Stimulated activated CD4-positive, alpha-beta T cell treated with anti-CD3 and anti-CD28 coated beads, TNF-alpha, amount 100 ng/mL, for 4 hours (primary cell): ENCODE measurements around the gene ADCK2.
"Not testable (repeated sequence)": the region's sequence is repeated elsewhere in the genome, so short reads cannot be mapped to it uniquely, and the experiment has no call there.

Experiments
- DNase-seq, 3 experiments: peaks; one replicate each; pipeline ENCODE4 v3.0.0-alpha.2; 2020; ENCODE audit warnings: low read depth in 3 of 3

The ADCK2 gene

DNA sequence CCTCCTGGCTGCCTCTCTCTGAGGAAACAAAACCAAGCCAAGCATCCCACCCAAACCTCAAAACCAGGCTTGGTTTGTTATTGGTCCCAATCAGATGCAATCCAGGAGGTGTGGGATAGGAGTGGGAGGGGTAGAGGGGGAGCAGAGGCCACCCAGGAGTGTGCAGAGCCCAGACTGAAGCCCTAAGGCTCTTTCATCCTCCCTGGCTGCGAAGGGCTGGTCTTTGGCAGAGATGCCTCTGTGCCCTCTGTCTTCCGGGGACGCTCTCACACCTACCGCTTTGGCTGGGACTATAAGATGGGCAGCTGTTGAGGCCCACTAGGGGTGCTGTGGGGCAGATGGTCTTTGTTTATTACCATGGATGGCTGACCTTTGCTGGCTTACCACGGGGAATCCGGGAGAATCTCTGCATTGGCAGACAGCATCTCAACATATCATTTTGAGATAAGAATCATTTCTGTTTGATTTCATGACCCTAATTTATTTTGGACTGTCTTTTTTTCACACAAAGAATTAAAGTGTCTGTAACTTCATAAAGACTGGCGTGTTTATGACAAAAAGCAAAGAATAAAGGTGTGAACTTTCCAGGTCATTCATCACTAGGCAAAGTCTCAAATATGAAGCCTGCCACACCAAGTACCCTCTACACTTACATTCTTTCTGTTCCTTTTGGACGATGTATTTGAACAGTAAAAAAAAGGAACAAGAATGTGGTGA lies 25.7 kb upstream of the ADCK2 start:
- no peak for DNase-seq

DNA sequence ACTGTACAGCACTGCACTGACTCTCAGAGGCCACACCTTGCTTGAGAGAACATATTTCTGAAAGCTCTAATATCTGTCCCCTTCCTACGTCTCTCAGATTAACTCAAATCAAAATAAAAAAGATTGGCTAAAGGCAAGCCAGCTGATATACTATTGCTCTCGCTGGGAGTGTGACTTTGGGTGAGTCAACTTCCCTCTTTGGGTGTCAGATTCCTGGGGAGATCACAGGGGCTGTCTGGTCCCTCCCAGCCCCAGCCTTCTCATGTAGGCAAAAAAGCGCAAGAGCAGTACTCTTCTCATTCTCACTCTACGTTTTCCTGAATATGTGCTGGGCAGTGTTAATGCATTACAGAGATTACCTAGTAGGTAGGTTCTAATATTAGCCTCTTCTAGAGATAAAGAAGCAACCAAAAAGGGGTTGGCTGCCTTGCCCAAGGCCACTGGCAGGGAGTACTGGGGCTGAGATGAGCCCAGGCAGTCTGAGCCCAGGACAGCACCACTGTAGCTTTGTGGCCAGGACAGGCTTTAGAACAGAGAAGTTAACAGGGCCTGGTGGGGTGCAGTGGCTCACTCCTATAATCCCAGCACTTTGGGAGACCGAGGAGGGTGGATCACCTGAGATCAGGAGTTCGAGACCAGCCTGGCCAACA lies 23.1 kb upstream of the ADCK2 start:
- no peak for DNase-seq

DNA sequence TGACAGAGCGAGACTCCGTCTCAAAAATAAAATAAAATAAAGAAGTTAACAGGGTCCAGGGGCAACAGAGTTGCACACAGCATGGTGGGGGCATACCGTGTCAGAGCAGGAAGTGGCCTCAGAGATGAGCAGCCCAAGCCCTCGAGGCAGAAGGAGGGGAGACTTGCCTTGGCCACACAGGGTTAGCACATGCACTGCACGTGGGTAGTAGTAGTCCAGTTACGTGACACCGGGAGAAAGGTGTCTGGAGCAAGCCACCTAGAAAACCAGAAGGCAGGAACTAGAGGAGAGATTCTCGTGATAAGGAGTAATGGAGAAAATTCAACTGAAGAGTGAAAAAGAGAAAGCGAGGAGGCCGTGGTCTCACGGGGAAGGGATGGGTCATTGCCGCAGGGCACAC lies 22.4 kb upstream of the ADCK2 start:
- DNase-seq, result no peak

DNA sequence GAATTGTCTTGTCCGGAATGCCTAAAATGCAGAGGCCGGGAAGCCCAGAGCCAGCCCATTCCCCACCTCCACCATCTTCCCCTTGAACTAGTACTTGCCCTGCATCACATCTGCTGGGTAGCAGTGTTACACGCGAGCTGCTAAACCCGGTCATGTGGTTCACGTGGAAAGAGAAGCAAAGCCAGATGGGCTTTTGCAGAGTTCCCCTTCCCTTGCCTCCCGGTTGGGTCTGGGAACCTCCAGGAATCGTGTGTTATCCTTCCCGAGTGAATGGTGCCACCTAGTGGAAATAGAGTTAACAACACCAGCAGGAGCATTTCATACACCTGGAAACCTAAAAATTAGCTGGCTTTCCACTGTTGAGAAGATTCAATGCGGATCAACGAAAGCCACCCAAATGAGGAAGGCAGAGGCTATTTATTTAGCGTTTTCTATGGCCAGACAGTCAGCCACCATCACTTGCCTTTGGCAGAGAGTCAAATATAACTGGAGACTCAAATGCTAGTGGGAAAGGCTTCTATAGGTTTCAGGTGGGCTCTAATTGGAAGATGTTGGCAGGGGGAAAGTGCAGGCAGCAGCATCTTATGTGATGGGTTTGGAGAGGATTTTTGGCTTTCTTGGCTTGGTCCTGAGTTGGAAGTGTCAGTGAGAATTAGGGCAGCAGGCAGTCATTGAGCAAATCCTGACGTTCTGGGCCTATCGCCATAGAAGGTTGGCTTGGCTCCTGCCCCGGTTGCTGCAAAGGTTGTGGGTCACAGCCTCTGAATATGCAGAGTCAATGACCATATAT lies 19.2 kb upstream of the ADCK2 start:
- no peak for DNase-seq

DNA sequence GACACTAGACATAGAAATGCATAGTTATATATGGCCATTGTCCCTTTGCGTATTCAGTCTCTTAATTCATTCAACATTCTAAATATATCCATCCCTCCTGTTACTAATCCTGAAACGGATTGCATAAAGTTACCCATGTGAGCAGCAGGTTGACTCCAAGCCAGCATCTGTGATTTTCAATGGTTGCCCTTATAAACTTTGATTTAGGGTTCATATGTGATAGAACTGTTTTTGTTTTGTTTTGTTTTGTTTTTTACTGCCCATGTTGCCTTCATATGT lies 18.7 kb upstream of the ADCK2 start:
- no peak for DNase-seq

DNA sequence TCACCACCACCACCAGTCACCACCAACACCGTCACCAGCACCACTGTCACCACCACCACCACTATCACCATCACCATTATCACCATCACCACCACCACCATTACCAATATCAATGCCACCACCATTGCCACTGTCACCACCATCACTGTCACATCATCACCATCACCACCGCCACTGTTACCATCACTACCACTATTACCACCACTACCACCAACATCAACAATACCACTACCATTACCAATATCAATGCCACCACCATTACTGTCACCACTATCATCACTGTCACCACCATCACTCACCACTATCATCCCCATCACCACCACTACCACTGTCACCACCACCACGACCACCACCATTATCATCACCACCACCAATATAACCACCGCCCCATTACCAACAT lies 18.1 kb upstream of the ADCK2 start:
- no peak for DNase-seq

DNA sequence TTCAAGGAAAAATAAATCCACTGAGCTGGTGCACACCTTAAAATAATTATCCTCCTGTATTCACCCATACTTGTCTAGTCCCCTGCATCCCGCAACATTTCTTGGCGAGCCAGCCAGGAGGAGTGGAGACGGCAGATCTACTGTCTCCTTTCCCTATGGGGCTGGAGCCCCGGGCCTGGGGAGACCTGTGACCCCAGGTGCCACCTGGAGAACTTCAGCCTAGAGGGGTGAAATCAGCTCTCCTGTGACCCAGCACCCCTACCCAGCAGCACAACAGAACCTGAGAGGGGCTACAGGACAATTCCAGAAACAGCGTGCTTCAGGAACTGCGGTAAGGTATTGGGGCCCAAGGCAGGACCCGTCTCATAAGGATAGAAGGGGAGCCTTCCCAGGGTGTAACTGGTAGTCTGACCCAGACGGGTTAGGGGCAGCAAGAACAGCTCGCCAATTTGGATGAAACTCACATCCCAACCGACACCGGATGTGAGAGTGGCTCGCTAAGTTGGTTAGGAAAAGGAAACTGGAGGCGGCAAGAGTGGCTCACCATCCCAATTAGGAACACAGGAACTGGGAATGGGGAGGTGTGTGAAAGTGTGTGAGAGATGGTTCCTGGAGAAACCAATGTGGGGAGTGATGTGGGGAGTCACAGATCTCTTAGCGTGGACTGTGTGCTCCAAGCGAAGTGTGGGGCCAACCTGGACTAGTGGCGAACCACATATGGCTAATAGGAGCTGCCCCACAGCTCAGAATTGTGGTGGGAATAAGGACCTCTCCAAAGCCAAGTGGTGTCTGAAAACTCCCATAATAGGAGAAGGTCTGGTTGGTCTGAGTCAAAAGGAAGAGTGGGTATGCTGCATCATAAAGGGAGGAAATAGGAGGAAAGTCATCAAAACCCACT lies 17.0 kb upstream of the ADCK2 start:
- no peak for DNase-seq

DNA sequence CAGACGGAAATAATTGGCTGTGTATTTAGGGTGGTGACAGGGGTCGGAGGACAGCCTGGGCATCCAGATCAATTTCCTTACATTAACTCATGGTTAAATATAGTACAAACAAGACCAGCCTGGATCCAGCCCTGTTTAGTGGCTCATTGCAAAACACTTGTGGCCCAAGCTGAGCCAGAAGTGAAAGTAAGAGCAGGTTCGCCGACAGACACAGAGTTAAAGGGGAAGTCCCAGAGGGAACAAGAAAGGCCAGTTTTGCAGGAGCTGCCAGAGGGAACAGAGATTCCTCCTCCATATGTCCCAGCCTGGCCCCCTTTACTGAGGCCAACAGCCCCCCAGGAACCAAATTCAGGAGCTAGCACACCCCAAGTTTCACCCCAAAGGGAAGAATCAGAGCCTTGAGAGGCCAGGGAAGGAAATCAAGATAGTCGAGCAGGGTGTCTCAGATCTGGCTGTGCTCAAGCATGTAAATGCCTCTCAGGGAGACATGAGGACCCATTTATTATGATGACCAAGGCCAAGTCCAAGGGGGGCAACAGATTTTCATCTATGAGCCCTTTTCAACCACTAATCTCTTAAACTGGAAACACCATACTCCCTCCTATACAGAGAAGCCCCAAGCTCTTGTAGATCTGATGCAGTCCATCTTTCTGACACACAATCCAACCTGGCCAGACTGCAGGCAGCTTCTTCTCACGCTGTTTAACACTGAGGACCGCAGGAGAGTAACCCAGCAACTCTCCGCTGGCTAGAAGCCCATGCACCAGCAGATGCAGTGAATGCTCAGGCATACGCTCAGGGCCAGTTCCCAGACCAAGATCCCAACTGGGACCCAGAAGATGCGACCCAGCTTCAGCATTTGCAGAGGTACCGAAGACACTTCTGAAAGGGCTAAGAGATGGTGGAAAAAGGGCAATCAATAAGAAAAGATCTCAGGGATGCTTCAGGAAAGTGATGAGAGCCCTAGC lies 15.9 kb upstream of the ADCK2 start:
- DNase-seq, result no peak

DNA sequence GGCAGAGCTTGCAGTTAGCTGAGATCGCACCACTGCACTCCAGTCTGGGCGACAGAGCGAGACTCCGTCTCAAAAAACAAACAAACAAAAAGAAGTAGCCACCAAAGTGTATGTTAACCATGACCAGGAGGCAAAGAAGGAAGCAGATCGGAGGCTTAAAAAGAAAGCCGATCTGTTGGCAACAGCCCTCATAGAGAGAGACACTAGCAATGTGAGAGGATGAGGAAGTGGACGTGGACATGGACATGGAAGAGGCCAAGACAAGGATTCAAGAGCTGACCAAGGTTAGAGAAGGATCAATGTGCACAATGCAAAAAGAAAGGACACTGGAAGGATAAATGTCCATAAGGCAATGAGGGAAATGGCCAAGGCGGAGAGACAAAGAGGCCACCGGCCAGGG lies 14.9 kb upstream of the ADCK2 start:
- no peak for DNase-seq

DNA sequence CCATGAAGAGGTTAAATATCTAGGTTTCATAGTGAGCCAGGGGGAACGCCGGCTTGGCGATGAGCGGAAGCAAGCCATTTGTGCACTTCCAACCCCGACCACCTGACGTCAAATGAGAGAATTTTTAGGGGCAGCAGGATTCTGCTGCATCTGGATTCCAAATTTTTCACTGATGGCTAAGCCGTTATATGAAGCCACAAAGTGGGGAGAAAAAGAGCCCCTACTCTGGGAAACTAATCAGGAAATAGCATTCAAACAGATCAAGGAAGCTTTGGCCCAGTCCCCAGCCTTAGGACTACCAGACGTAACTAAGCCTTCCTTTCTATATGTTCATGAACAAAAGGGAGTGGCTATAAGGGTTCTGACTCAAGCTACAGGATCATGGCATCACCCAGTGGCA lies 12.9 kb upstream of the ADCK2 start:
- DNase-seq, result no peak

DNA sequence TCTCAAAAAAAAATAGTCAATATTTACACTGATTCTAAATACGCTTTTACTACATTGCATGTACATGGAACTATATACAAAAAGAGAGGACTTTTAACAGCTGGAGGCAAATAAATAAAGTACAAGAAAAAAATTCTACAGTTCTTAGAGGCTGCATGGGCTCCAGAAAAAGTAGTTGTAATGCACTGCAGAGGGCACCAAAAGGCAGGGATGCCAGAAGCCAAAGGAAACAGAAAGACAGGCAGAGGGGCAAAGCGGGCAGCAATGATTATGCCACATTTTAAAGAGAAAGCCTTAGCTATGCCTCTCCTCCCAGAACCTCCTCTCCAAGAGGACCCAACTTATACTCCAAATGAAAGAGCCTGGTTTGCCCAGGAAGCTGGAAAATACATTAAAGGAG lies 11.6 kb upstream of the ADCK2 start:
- no peak for DNase-seq

DNA sequence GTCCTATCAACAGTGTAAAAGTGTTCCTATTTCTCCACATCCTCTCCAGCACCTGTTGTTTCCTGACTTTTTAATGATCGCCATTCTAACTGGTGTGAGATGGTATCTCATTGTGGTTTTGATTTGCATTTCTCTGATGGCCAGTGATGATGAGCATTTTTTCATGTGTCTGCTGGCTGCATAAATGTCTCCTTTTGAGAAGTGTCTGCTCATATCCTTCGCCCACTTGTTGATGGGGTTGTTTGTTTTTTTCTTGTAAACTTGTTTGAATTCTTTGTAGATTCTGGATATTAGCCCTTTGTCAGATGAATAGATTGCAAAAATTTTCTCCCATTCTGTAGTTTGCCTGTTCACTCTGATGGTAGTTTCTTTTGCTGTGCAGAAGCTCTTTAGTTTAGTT lies 9.8 kb upstream of the ADCK2 start:
- not testable (repeated sequence) for DNase-seq

DNA sequence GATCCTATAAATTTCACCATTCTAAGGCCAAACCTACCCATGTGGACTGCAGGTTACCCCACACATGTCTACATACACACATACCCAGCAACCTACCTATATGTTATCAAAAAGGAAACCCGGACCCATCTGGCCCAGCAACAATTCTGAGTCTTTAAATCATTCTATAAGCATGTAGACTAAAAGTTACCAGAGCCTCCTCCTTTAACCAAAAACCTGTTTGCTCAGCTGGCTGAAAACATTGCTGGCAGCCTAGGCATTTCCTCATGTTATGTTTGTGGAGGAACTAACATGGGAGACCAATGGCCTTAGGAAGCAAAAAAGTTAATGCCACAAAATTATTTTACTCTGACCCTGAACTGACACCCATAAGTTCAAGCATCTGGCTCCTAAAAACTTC lies 5.3 kb upstream of the ADCK2 start:
- no peak for DNase-seq

DNA sequence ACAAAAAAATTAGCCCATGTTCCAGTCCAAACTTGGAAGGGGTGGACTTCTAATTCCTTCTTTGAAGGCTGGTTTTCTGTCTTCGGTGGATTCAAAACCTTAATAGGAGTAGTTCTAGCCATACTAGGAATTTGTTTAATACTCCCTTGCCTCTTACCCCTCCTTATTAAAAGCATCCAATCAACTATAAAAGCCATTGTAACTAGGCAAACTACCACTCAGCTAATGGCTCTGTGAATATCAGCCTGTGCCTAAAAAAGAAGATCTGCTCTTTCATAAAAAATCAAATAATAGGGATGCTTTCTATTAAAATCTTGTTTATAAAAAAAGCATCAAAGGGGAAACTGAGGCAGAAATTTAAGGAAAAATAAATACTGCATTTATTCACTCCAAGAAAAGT lies 4.1 kb upstream of the ADCK2 start:
- no peak for DNase-seq

DNA sequence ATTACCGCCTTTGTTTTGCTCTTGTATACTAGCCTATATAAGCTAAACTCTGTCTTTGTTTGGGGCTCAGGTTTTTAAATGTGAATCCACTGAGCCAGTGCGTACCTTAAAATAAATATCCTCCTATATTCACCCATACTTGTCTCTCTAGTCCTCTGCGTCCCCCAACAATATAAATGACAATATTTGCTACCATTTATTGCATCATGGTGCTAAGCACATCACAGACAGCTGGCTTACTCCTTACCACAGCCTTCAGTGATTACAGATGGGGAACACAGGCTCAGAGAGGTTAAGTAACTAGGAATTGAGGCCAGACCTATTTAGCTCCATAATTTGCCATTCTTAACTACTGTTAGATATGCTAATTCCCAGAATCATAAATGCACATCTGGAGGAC lies 3.4 kb upstream of the ADCK2 start:
- DNase-seq, result no peak

DNA sequence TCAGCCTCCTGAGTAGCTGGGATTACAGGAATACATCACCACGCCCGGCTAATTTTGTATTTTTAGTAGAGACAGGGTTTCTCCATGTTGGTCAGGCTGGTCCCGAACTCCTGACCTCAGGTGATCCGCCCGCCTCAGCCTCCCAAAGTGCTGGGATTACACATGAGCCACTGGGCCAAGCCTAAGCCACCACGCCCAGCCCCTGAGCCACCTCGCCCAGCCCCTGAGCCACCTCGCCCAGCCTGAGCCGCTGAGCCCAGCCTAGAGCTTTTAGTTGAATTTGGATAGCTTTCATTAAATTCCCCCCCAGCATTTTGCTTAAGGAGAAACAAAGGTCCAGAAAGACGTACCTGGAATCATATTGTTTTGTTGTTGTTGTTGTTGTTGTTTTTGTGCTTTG lies 2.9 kb upstream of the ADCK2 start:
- DNase-seq, result not testable (repeated sequence)

DNA sequence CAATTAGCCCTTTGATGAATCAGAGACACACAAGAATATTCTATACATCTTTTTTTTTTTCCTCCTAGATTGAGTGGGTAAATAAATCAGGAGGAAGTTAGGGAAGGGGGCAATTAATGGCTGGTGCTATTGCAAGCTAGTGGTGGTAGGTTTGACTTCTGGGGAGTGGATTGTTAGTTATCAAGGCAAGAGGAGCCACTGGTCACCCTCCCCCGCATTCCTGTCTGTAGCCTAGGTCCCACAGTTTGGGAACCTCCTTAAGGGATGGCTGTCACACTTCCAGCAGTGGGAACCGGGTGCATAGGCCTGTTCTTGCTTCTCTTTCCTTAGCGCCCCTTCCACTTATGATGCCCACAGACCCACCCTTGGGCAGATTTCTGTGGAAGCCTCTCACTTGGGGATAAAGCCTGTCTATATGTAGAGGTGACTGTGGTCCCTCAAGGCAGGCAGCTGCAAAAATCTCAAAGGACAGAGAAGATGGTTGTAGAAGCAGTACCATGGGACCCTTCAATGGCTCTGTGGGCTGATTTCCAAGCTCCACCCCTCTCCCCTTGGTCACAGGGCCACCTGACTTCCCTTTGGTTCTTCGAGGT lies 2.3 kb upstream of the ADCK2 start:
- no peak for DNase-seq

DNA sequence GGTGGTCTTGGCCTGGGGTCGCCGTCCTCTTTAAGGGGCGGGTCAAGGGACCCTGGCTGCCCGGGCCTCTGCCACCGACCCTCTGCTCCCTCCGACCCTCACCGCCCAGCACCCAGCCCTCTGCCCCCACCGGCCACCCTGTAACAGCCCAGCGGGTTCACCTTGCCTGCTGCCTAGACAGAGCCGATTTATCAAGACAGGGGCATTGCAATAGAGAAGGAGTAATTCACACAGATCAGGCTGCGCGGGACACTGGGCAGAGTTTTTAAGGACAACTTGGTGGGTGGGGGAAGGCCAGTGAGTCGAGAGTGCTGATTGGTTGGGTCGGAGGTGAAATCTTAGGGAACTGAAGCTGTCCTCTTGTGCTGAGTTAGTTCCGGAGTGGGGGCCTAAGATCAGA lies 779 bp upstream of the ADCK2 start:
- no peak for DNase-seq

DNA sequence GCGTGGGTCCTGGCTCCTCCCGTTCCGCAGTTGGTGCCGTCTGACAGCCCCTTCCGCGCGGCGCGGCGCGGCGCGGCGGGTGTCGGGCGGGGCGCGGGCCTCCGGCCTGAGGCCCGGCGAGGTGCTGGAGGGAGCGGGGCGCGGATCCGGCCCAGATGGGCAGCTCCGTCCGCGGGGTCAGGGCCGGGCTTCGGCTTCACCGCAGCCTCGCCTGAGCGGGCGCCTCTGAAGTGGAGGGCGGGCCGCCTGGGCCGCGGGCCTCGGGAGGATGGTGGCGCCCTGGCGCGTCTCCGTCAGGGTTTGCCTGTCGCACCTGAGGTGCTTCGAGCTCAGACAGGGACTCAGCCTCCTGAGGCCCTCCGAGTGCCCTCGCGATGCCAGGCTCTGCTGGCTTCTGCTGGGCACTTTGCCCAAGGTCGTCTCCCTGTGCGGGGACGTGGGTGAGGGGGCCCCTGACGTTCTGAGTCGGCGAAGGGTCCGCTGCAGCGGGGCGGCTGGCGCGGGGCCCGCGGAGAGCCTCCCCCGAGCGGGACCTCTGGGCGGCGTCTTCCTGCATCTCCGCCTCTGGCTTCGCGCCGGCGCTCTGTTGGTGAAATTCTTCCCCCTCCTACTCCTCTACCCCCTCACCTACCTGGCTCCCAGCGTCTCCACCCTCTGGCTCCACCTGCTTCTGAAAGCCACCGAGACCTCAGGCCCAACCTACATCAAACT lies 473 bp downstream of the ADCK2 start:
- peak; percentile 32 to 58 (median 44) for DNase-seq

DNA sequence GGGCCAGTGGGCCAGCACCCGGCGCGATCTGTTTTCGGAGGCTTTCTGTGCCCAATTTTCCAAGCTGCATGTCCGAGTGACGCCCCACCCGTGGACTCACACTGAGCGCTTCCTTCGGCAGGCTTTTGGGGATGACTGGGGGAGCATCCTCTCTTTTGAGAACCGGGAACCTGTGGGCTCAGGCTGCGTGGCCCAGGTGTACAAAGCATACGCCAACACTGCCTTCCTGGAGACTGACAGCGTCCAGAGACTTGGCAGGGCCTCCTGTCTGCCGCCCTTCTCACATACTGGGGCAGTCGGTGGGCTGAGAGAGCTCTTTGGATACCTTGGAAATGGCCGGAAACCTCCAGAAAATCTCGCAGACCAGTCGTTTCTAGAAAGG lies 1.0 kb downstream of the ADCK2 start:
- no peak for DNase-seq
